NCI-H128 (cell line): Measurements from ENCODE around the gene SPATA2.
"Not testable (repeated sequence)": the region's sequence is repeated elsewhere in the genome, so short reads cannot be mapped to it uniquely, and the experiment has no call there.

Source experiments
- DNase-seq: peaks from one replicate; lab custom pipeline; 2025; ENCODE audit not compliant: unreplicated experiment; lab: John Stamatoyannopoulos, UW

SPATA2 gene

DNA sequence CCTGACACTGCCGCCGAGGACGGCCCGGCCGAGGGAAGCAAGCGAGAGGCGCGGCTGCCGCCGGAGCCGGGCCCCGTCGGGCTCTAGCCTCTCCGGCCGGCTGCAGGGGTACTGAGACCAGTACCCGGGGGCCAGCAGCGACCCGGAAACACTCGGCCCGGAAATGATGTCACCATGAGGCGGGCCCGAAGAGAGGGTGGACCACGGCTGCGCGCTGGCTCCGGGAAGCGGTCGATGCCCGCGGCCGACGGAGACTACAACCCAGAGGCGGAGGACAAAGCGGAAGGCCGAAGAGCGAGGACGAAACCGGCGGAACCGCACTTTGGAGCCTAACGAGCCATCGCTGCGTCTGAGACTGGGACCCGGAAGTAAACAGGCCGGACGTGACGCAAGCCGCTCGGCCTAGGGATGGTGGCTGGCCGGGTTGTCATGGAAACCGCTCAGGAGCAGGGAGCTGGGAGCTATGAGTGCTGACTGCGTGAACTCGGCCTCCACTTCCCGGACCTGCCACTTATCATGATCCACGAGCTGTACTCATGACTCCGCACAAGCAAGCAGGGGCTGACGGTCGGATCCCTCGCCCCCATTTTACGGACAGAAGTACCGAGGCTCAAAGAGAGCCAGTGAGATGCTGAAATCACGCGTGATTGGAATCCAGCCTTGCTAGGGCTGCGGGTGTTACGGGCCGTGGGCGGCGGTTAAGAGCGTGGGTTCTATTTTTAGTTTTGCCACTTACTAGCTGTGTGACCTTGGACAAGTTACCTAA, at the start of gene SPATA2:
TSS of gene SPATA2 (minus strand) at position 150 of the 766 bp plus-strand sequence. CDS start 7,039 bp downstream, outside the sequence.
- peak; percentile 77 for DNase-seq

GRCh38 chr20:49961413-49961812, 46.1 kb upstream of the SPATA2 start:
- no peak for DNase-seq

DNA sequence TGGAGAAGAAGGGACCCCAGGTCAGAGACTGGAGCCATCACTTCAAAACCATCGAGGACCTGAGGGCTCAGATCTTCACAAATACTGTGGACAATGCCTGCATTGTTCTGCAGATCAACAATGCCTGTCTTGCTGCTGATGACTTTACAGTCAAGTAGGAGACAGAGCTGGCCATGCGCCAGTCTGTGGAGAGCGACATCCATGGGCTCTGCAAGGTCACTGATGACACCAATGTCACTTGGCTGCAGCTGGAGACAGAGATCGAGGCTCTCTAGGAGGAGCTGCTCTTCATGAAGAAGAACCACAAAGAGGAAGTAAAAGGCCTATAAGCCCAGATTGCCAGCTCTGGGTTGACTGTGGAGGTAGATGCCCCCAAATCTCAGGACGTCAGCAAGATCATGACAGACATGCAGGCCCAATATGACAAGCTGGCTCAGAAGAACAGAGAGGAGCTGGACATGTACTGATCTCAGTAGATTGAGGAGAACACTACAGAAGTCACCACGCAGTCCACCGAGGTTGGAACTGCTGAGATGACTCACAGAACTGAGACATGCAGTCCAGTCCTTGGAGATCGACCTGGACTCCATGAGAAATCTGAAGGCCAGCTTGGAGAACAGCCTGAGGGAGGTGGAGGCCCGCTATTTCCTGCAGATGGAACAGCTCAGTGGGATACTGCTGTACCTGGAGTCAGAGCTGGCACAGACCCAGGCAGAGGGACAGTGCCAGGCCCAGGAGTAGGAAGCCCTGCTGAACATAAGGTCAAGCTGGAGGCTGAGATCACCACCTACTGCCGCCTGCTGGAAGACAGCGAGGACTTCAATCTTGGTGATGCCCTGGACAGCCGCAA, 42.0 kb upstream of the SPATA2 start:
- not testable (repeated sequence) for DNase-seq

GRCh38 chr20:49956689-49957088, 41.4 kb upstream of the SPATA2 start:
- no peak for DNase-seq

DNA sequence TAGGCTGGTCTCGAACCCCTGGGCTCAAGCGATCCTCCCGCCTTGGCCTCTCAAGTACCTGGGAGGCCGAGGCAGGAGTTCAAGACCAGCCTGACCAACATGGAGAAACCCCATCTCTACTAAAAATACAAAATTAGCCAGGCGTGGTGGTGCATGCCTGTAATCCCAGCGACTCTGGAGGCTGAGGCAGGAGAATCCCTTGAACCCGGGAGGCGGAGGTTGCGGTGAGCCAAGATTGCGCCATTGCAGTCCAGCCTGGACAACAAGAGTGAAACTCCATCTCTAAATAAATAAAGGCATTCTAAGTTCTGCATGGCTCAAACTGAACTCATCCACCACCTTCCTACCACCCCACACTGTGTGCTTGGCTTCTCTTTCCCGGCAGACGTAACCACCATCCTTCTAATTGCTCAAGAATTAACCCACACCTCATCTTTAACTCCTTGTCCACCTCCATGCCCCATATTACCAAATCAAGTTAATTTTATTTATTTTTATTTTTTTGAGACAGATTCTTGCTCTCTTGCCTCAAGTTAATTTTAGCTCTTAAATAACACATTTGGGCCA, 40.6 kb upstream of the SPATA2 start:
- not testable (repeated sequence) for DNase-seq

DNA sequence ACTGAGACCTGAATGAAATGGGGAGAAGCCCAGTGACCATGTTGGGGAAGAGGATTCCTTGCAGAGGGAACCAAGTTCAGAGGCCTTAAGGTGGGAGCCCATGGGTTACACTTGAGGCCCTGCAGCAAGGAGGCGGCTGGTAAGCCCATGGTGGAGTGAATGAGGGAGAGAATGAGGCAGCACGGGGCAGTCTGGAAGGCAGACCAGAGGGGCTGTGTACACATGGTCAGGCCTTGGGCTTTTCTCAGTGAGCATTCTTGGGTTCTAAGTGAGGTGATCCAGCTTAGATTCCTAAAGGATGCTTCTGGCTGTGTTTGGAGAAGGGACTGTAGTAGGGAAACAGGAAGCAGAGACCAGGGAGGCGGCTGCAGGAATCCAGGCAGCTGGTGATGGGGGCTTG, 39.8 kb upstream of the SPATA2 start:
- no peak for DNase-seq

DNA sequence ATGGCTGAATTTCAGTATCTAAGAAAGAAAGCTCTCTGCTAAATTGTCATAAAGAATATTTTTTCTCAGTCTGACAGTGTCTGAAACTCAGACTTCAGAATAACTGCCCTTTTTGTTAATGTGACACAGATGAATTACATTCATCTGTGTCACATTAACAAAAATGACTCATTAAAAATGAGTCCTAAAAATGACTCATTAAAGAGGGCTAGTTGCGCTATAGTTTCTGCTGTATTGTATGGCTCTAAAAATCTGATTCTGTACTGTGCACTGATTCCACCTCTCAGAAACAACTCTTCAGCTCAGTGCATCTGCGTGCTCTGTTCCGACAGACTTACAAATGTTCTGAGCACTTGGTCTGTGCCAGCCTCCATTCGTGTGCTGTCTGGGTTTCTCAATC, 35.8 kb upstream of the SPATA2 start:
- DNase-seq: no peak

- no peak for DNase-seq
These were observed 33.6 kb upstream of the SPATA2 start for GRCh38 chr20:49948809-49949507.

- DNase-seq: no peak
These were observed 32.8 kb upstream of the SPATA2 start for GRCh38 chr20:49948178-49948577.

- DNase-seq: no peak
These were observed 30.6 kb upstream of the SPATA2 start for GRCh38 chr20:49945701-49946477.

GRCh38 chr20:49945306-49945700, 30.0 kb upstream of the SPATA2 start:
- DNase-seq: no peak

- no peak for DNase-seq
These were observed 27.6 kb upstream of the SPATA2 start for GRCh38 chr20:49942942-49943341.

DNA sequence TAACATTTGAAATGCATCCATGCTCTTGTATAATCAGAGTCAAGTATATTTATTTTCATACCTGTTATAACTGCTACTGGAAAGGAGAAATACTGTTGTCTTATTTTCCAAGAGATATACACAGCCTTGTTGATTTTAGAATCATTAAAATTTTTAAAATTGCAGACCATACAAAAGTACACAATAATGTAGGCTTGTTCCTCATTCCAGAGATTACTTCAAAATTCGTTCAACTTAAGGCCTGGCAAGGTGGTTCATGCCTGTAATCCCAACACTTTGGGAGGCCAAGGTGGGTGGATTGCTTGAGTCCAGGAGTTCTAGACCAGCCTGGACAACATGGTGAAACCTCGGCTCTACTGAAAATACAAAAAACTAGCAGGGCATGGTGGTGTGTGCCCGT, 27.0 kb upstream of the SPATA2 start:
- DNase-seq: no peak

GRCh38 chr20:49941456-49941855, 26.1 kb upstream of the SPATA2 start:
- no peak for DNase-seq

GRCh38 chr20:49938173-49939163, 23.1 kb upstream of the SPATA2 start:
- DNase-seq: no peak

GRCh38 chr20:49937027-49937929, 21.9 kb upstream of the SPATA2 start:
- no peak for DNase-seq

GRCh38 chr20:49936153-49937026, 21.1 kb upstream of the SPATA2 start, which contains the start of gene RNF114:
RNF114 (plus strand) TSS chr20:49936397; CDS start chr20:49936413, 16 bp downstream.
- DNase-seq: peak; percentile 74
